Testis (tissue), 3 donors: ENCODE measurements around the gene AQP10. TPM values are rescaled to one million over a fixed set of nuclear protein-coding genes. Genes with fewer than 3 reads are reported as not detected.

Source experiments
- DNase-seq: peaks from one replicate; pipeline ENCODE4 v3.0.0-alpha.2; 2019
- H3K27ac ChIP-seq, 2 donors: fragments of 200-600 bp; sonication (generic); one replicate each; pipeline ENCODE4 v1.5.1; 2019
- H3K27me3 ChIP-seq: fragments of 200-600 bp; sonication (generic); one replicate; pipeline ENCODE4 v1.5.1; 2019
- H3K36me3 ChIP-seq: fragments of 200-600 bp; sonication (generic); one replicate; pipeline ENCODE4 v1.5.1; 2017; ENCODE audit warnings: low read depth; ENCODE audit errors: missing control alignments
- H3K4me1 ChIP-seq: fragments of 200-600 bp; sonication (generic); one replicate; pipeline ENCODE4 v1.5.1; 2019
- H3K4me3 ChIP-seq, 2 donors: fragments of 200-600 bp; sonication (generic); one replicate each; pipeline ENCODE4 v1.5.1; 2017 to 2019
- H3K9me3 ChIP-seq: fragments of 200-600 bp; sonication (generic); one replicate; pipeline ENCODE4 v1.5.1; 2017
- CTCF ChIP-seq, 3 experiments: fragments of 450-650 bp in 2 of 3; fragments of 200-600 bp in 1 of 3; sonication (generic) in 1 of 3; IDR thresholded peaks; one replicate each; pipeline ENCODE4 v1.5.1; 2016 to 2019; ENCODE audit warnings: antibody characterized with exemption in 3 of 3, mild to moderate bottlenecking in 2 of 3, moderate library complexity in 1 of 3
- POLR2A ChIP-seq: fragments of 450-650 bp; IDR thresholded peaks from one replicate; pipeline ENCODE4 v1.6.1; 2017; ENCODE audit warnings: antibody characterized with exemption, mild to moderate bottlenecking, moderate library complexity
- WGBS, 2 donors: methylation state at CpG; one replicate each; pipeline ENCODE4 v1.1.5; 2018; 5-methylcytosine and 5-hydroxymethylcytosine counted together
- intact Hi-C: fragments of 100-400 bp; cut with DNase I; formaldehyde crosslinking; loops from one replicate; pipeline ENCODE4 v1.15.1; 2023; ENCODE audit warnings: low total_unique reads
- polyA plus RNA-seq: library from polyadenylated mRNA; stranded (reverse); fragments of 350-450 nt; fragmentation: Illumina TruSeq; extraction: RNeasy Lipid Tissue Mini Kit (QIAGEN cat#74804); gene quantifications from one replicate; pipeline ENCODE4 v1.2.3, GENCODE V29; 2014; ENCODE audit warnings: low read depth, low replicate concordance; ENCODE audit not compliant: insufficient read depth
- total RNA-seq, 2 donors: library from RNA; depleted of rRNA; stranded (reverse); fragments of >200 nt; gene quantifications; one replicate each; pipeline ENCODE4 v1.2.3, GENCODE V29; 2016

AQP10 gene
- total and polyA plus RNA-seq, 3 donors from 2014 or later, result 0.41 to 2.2 (median 2.0) TPM

DNA sequence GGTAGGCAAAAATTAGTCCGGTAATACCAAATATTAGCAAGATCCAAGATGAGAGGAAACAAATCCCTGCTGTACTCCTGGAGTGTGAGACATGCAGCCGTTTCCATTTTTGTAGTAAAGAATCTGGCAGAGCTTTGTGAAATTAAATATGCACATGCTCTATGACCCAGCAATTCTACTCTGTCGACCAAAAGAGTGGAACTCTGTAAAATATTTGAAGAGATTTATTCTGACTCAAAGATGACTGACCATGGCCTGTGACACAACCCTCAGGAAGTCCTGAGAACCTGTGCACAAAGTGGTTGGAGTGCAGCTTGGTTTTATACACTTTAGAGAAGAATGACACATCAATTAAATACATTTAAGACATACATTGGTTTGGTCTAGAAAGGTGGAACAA lies 32.2 kb upstream of the AQP10 start:
- WGBS, 2 donors, result 64 to 67% methylated on average over 3 of the region's 3 CpGs
- intact Hi-C loops, result no loop called here
- TF ChIP-seq CTCF (IDR thresholded peaks at IDR 0.05) (no peak), POLR2A (no peak)
- Histone ChIP-seq H3K9me3 (no peaks in the 10 kb centered on the region), H3K4me1 (no peaks in the 10 kb centered on the region), H3K36me3 (no peaks in the 10 kb centered on the region), H3K4me3 (no peak overlapping the region), H3K27me3 (no peaks in the 10 kb centered on the region), H3K27ac (no peak overlapping the region)
- no peak for DNase-seq

GRCh38 chr1:154290921-154291320 lies 30.0 kb upstream of the AQP10 start:
- no peaks in the 10 kb centered on the region for H3K9me3 ChIP-seq
- intact Hi-C loops, result no loop called here

GRCh38 chr1:154295408-154296235 lies 25.3 kb upstream of the AQP10 start:
- Histone ChIP-seq H3K9me3 (no peaks in the 10 kb centered on the region), H3K27me3 (no peaks in the 10 kb centered on the region), H3K4me3 (no peak overlapping the region), H3K4me1 (no peaks in the 10 kb centered on the region), H3K36me3 (no peaks in the 10 kb centered on the region), H3K27ac (no peak overlapping the region)
- TF ChIP-seq POLR2A (no peak), CTCF (IDR thresholded peaks at IDR 0.05) (no peak)
- DNase-seq, result no peak
- intact Hi-C loops, result no loop called here
- WGBS, 2 donors, result 81 to 82% methylated on average over 8 of the region's 8 CpGs

More at GRCh38 chr1:154290921-154291320, 30.0 kb upstream of the AQP10 start:
- Histone ChIP-seq H3K27ac (peak overlapping the region in 1 of 2 donors; percentile 22), H3K27me3 (no peaks in the 10 kb centered on the region), H3K4me1 (no peaks in the 10 kb centered on the region), H3K36me3 (no peaks in the 10 kb centered on the region), H3K4me3 (no peak overlapping the region)
- TF ChIP-seq CTCF (IDR thresholded peaks at IDR 0.05) (no peak), POLR2A (no peak)
- DNase-seq, result no peak
- WGBS, 2 donors, result 21 to 41% methylated on average over 1 of the region's 1 CpG

- H3K9me3 ChIP-seq, result no peaks in the 10 kb centered on the region
- WGBS, 2 donors, result 92 to 100% methylated on average over 1 of the region's 1 CpG
- no peaks in the 10 kb centered on the region for H3K27me3 ChIP-seq
- no peaks in the 10 kb centered on the region for H3K36me3 ChIP-seq
- H3K27ac ChIP-seq, result no peak overlapping the region
- H3K4me3 ChIP-seq, result no peak overlapping the region
- TF ChIP-seq CTCF (IDR thresholded peaks at IDR 0.05) (no peak), POLR2A (no peak)
- H3K4me1 ChIP-seq, result no peaks in the 10 kb centered on the region
- DNase-seq, result no peak
- intact Hi-C loops, result no loop called here
These were observed 19.3 kb upstream of the AQP10 start for GRCh38 chr1:154301582-154301981.
